Stimulated activated CD4-positive, alpha-beta T cell treated with anti-CD3 and anti-CD28 coated beads, TNF-alpha, amount 100 ng/mL, for 24 hours (primary cell): Measurements from ENCODE around the gene NMUR1.
A peak's percentile ranks its signal among the peaks of the same experiment; 100 is the strongest.

Experiments
- DNase-seq, 3 experiments: peaks; one replicate each; pipeline ENCODE4 v3.0.0-alpha.2; 2020; ENCODE audit warnings: low read depth in 3 of 3

Gene NMUR1

GRCh38 chr2:231526341-231527090 is 3.7 kb downstream of the NMUR1 start:
- no peak for DNase-seq

GRCh38 chr2:231525248-231526163 is 4.7 kb downstream of the NMUR1 start:
- DNase-seq, result no peak

- DNase-seq, result no peak
Measured at GRCh38 chr2:231524477-231525247, 5.6 kb downstream of the NMUR1 start.

GRCh38 chr2:231523451-231524285 is 6.6 kb downstream of the NMUR1 start:
- DNase-seq, result no peak

DNA sequence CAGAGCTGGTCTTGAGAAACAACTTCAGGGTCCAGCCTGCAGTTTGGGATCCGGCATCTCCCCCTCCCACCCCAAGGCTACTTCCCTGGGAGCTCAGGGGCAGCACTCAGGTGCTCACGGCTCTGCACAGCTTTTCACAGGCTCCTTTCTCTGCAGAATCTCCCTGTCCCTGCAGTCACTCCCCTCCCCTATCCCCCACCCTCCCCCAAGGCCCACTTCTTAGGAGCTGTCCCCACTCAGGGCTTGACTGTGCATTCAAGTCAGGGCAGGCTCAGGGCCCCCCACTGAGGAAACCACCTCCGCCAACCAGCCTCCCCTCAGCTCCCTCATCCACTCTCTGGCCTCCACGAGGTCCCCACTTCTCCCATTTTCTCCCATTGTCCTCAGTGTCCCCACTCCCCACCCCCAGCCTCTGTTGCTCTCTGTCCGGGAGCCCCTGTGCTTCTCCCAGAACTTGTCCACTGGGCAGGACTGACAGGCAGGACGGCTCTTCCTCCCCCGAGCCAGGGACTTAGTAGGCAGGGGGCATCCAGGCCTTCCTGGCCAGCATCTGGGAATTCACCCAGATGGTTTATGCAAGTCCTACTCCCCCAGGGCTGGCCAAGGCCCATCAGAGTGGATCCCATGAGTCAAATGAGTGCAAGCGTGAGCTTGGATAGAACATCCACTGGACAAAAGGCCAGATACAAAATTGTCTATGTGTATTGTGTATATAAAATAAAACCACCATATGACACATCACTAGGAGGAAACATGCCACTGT is 7.6 kb downstream of the NMUR1 start:
- no peak for DNase-seq

DNA sequence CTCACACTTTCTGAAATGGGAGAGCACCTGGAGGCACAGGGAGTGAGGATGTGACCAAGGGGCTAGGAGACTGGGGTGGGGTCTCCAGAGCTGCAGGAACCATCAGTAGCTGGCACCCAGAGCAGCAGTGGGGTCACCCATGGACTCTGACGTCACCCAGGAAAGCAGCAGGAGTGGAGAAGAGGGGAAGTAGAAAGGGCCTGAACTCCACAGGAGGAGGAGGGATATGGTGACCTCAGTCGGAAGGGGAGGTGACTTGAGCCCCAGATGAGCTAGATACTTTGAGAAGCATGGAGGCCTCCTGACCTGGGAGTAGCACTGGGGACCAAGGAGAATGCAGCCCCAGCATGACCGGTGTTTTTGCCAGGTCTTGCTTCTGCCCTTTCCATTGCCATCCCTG is 8.8 kb downstream of the NMUR1 start:
- DNase-seq, result no peak

DNA sequence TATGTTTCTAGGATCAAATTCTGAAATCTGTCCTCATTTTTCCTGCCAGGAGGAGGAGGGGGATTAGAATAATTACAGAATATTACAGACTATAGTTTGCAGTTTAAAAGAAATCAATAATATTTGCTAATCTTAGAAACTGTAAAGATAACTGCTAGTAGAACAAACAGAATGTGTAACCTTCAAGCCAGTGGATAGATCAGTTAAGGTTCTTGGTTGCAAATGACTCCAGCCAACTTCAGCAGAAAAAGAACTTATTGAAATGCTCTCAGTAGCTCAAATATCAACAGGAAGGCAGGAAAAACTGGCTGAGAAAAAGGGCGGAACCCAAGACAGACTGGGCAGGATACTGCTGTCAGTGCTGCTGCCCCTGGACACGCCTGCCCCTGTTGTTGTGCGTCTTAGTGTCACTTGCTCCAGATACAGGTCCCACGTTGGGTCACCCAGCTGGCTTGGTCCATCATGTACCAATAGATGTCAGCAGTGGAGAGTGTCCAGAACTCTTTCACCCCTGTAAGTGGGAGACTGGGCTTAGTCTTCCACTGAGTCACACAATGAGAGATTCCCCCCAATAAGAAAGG is 10.2 kb downstream of the NMUR1 start:
- DNase-seq, result no peak

- no peak for DNase-seq
Measured at GRCh38 chr2:231518771-231519170, 11.5 kb downstream of the NMUR1 start.

DNA sequence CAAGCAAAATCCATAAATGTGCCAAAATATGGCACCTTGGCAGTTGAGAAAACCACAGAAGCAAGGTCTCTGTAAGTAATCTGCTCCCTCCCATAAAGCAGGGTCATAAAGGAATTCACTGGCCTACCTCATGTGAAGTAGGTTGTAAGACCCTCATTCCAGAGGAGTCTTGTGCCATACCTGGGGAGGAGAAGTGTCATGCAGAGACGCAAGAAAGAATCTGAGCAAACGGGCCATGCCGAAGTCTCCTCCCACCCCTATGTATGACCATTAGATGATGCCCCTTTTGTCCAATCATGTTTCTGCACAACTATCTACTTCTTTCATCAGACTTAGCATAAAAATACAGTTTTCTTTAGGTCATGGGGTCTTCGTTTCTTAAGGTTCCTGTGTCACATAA is 14.6 kb downstream of the NMUR1 start:
- DNase-seq, result no peak

GRCh38 chr2:231514951-231515297 is 15.3 kb downstream of the NMUR1 start:
- no peak for DNase-seq

GRCh38 chr2:231514225-231514950 is 15.9 kb downstream of the NMUR1 start:
- peak; percentile 97 to 98 (median 97) for DNase-seq

- DNase-seq, result no peak
Measured at GRCh38 chr2:231513746-231514224, 16.5 kb downstream of the NMUR1 start.

DNA sequence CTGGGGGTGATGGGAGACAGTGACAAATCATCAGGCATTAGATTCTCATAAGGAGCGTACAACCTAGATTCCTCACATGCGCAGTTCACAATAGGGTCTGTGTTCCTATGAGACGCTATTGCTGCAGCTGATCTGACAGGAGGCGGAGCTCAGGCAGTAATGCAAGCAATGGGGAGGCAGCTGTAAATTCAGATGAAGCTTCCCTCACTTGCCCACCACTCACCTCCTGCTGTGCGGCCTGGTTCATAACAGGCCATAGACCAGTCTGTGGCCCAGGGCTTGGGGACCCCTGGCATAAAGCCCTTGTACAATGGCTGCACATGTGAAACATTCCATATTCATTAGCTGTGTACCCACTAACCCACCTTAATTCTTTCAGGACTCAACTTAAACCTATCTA is 18.0 kb downstream of the NMUR1 start:
- no peak for DNase-seq

GRCh38 chr2:231503766-231504165 is 26.5 kb downstream of the NMUR1 start:
- no peak for DNase-seq

- no peak for DNase-seq
Measured at GRCh38 chr2:231502596-231502995, 27.6 kb downstream of the NMUR1 start.

- no peak for DNase-seq
Measured at GRCh38 chr2:231497651-231498050, 32.6 kb downstream of the NMUR1 start.

DNA sequence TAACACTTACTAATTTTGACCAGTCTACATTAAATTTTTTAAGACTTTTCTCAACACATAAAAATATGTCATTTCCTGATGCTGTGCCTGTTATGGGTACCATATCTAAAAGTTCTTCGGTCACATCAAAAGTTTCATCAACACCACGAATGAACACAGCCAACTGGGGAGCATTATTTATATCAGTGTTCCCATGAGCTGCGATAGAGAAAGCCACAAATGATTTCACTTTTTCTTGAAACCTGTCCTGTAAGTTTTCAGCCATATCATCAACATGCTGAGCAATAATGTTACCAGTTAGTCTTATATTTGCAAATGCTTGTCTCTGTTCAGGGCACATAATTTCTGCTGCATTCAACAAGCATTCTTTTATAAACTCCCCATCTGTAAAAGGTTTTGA is 35.6 kb downstream of the NMUR1 start:
- no peak for DNase-seq

GRCh38 chr2:231490801-231491200 is 39.4 kb downstream of the NMUR1 start:
- DNase-seq, result no peak

DNA sequence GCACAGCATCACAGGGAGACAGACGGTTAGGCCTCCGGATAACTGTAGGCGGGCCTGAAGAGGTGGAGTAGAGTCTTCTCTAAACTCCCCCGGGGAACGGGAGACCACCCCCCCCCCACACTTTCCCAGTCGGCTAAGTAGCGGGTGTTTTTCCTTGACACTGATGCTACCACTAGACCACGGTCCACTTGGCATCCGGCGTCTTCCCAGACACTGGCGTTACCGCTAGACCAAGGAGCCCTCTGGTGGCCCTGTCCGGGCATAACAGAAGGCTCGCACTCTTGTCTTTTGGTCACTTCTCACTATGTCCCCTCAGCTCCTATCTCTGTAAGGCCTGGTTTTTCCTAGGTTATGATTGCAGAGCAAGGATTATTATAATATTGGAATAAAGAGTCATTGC is 40.3 kb downstream of the NMUR1 start:
- DNase-seq, result peak in 1 of 3 experiments; percentile 41
